ENCODE results near the gene CHRNE. TPM values are rescaled to one million over a fixed set of nuclear protein-coding genes. Genes with fewer than 3 reads are reported as not detected.

CHRNE gene
- polyA plus RNA-seq, 1 donor (not counting 4 experiments of a cell fraction or from before 2014, with no cell fraction given), result 0.04 TPM

- Histone ChIP-seq H3K4me2 (ENCODE audit: control insufficient read depth, extremely low read depth, insufficient read depth, low read depth, low read length) (no peak overlapping the region), H4K20me1 (ENCODE audit: control insufficient read depth, extremely low read depth, insufficient read depth, low read length) (peaks cover 12% of the 10 kb centered on the region), H3K4me3 (ENCODE audit: control insufficient read depth in 2 of 3, extremely low read depth in 1 of 3, insufficient read depth in 2 of 3, low read depth in 1 of 3, low read length in 3 of 3) (no peak overlapping the region), H3K4me1 (ENCODE audit: control insufficient read depth, extremely low read depth, insufficient read depth, low read length) (peaks cover 7% of the 10 kb centered on the region), H2AFZ (ENCODE audit: control insufficient read depth, low read length) (no peak overlapping the region), H3K36me3 (ENCODE audit: control insufficient read depth in 2 of 2, extremely low read depth in 1 of 2, insufficient read depth in 2 of 2, low read length in 2 of 2) (peaks cover 34% of the 10 kb centered on the region in 2 experiments), H3K79me2 (ENCODE audit: control insufficient read depth, insufficient read depth, low read length) (no peaks in the 10 kb centered on the region), H3K9ac (ENCODE audit: control insufficient read depth, extremely low read depth, insufficient read depth, low read length) (no peak overlapping the region), H3K9me1 (ENCODE audit: control insufficient read depth, extremely low read depth, insufficient read depth, low read length) (no peaks in the 10 kb centered on the region), H3K27me3 (ENCODE audit: control insufficient read depth, extremely low read depth, insufficient read depth, low read length) (no peaks in the 10 kb centered on the region), H3K9me3 (ENCODE audit: control insufficient read depth, low read depth, low read length) (no peaks in the 10 kb centered on the region), H3K27ac (ENCODE audit: control insufficient read depth, insufficient read depth, low read length) (no peak overlapping the region)
- no peak for DNase-seq (ENCODE audit: low read depth, low spot score)
- no peak for FAIRE-seq
- TF ChIP-seq EZH2 (IDR thresholded peaks at IDR 0.05; ENCODE audit: low read length), result no peak
- TF ChIP-seq CTCF (optimal IDR thresholded peaks at IDR 0.05 in 1 of 3, IDR thresholded peaks at IDR 0.05 in 1 of 3, conservative IDR thresholded peaks at IDR 0.05 in 1 of 3; ENCODE audit: extremely low read depth in 1 of 3, insufficient read depth in 2 of 3, low read length in 3 of 3), result no peak
- dilution Hi-C loops (cut with MboI; ENCODE audit: extremely low pct_ligation_motif_present, low sequenced_read_pairs), result no loop called here
Measured at GRCh38 chr17:4897785-4898184, 5.1 kb downstream of the CHRNE start.

GRCh38 chr17:4897198-4897687 lies 5.7 kb downstream of the CHRNE start:
- no peak overlapping the region for H3K9ac ChIP-seq (ENCODE audit: control insufficient read depth, extremely low read depth, insufficient read depth, low read length)
- peaks cover 12% of the 10 kb centered on the region for H4K20me1 ChIP-seq (ENCODE audit: control insufficient read depth, extremely low read depth, insufficient read depth, low read length)
- DNase-seq (ENCODE audit: low read depth, low spot score) (no peak), FAIRE-seq (no peak)
- H3K27me3 ChIP-seq (ENCODE audit: control insufficient read depth, extremely low read depth, insufficient read depth, low read length), result no peaks in the 10 kb centered on the region
- H3K9me3 ChIP-seq (ENCODE audit: control insufficient read depth, low read depth, low read length), result no peaks in the 10 kb centered on the region
- no peak overlapping the region for H3K4me2 ChIP-seq (ENCODE audit: control insufficient read depth, extremely low read depth, insufficient read depth, low read depth, low read length)
- H2AFZ ChIP-seq (ENCODE audit: control insufficient read depth, low read length), result no peak overlapping the region
- H3K4me3 ChIP-seq (ENCODE audit: control insufficient read depth in 2 of 3, extremely low read depth in 1 of 3, insufficient read depth in 2 of 3, low read depth in 1 of 3, low read length in 3 of 3), result no peak overlapping the region
- TF ChIP-seq CTCF (optimal IDR thresholded peaks at IDR 0.05 in 1 of 3, IDR thresholded peaks at IDR 0.05 in 1 of 3, conservative IDR thresholded peaks at IDR 0.05 in 1 of 3; ENCODE audit: extremely low read depth in 1 of 3, insufficient read depth in 2 of 3, low read length in 3 of 3), result no peak
- TF ChIP-seq EZH2 (IDR thresholded peaks at IDR 0.05; ENCODE audit: low read length), result no peak
- no peak overlapping the region for H3K27ac ChIP-seq (ENCODE audit: control insufficient read depth, insufficient read depth, low read length)
- no peaks in the 10 kb centered on the region for H3K9me1 ChIP-seq (ENCODE audit: control insufficient read depth, extremely low read depth, insufficient read depth, low read length)
- H3K36me3 ChIP-seq (ENCODE audit: control insufficient read depth in 2 of 2, extremely low read depth in 1 of 2, insufficient read depth in 2 of 2, low read length in 2 of 2), result peaks cover 39% of the 10 kb centered on the region in 2 experiments
- dilution Hi-C loops (cut with MboI; ENCODE audit: extremely low pct_ligation_motif_present, low sequenced_read_pairs), result no loop called here
- H3K4me1 ChIP-seq (ENCODE audit: control insufficient read depth, extremely low read depth, insufficient read depth, low read length), result peaks cover 6% of the 10 kb centered on the region
- H3K79me2 ChIP-seq (ENCODE audit: control insufficient read depth, insufficient read depth, low read length), result no peaks in the 10 kb centered on the region

Data from keratinocyte (primary cell).